GM15510 (cell line): ENCODE results near the gene TXNL4B.
A peak's percentile ranks its signal among the peaks of the same experiment; 100 is the strongest.

Source experiments
- POLR2A ChIP-seq: IDR thresholded peaks from 3 replicates; pipeline ENCODE4 v1.6.1; 2011; ENCODE audit warnings: borderline replicate concordance; ENCODE audit not compliant: insufficient read length; ENCODE audit errors: extremely low read depth

The TXNL4B gene

GRCh38 chr16:72093448-72094265, at the start of gene TXNL4B, which contains the start of gene DHX38:
TXNL4B (minus strand) TSS chr16:72093620; CDS start chr16:72090749, 2,871 bp downstream.
DHX38 (plus strand) TSS chr16:72093847; CDS start chr16:72096158, 2,311 bp downstream.
- peak; percentile 66 for TF ChIP-seq POLR2A

GRCh38 chr16:72142476-72142875, 49.1 kb upstream of the TXNL4B start:
- TF ChIP-seq POLR2A: no peak

GRCh38 chr16:72139908-72140307, 46.5 kb upstream of the TXNL4B start:
- no peak for TF ChIP-seq POLR2A

- no peak for TF ChIP-seq POLR2A
These were observed 44.7 kb upstream of the TXNL4B start for GRCh38 chr16:72138064-72138572.

GRCh38 chr16:72137380-72138063, 44.1 kb upstream of the TXNL4B start:
- TF ChIP-seq POLR2A: no peak

GRCh38 chr16:72134507-72134906, 41.1 kb upstream of the TXNL4B start:
- no peak for TF ChIP-seq POLR2A

- TF ChIP-seq POLR2A: no peak
These were observed 39.3 kb upstream of the TXNL4B start for GRCh38 chr16:72132726-72133125.

- TF ChIP-seq POLR2A: no peak
These were observed 37.6 kb upstream of the TXNL4B start for GRCh38 chr16:72131036-72131435.

- TF ChIP-seq POLR2A: no peak
These were observed 36.7 kb upstream of the TXNL4B start for GRCh38 chr16:72129976-72130656.

GRCh38 chr16:72128701-72129100, 35.3 kb upstream of the TXNL4B start:
- TF ChIP-seq POLR2A: no peak

GRCh38 chr16:72126429-72126765, 33.0 kb upstream of the TXNL4B start:
- no peak for TF ChIP-seq POLR2A

GRCh38 chr16:72125635-72126428, 32.4 kb upstream of the TXNL4B start:
- TF ChIP-seq POLR2A: no peak

GRCh38 chr16:72124761-72125634, 31.6 kb upstream of the TXNL4B start:
- no peak for TF ChIP-seq POLR2A

- no peak for TF ChIP-seq POLR2A
These were observed 30.7 kb upstream of the TXNL4B start for GRCh38 chr16:72124148-72124547.

GRCh38 chr16:72123426-72123825, 30.0 kb upstream of the TXNL4B start:
- no peak for TF ChIP-seq POLR2A
